GM23338 (cell line): Measurements from ENCODE around the gene GRIA1.

Experiments
- CREB1 ChIP-seq: fragments of 250-450 bp; sonication (Bioruptor Pico); IDR thresholded peaks from 2 replicates; pipeline ENCODE4 v1.5.0; 2020; ENCODE audit warnings: low read depth, mild to moderate bottlenecking, moderate library complexity
- EZH2 ChIP-seq: fragments of 200-600 bp; sonication (generic); IDR thresholded peaks from one replicate; pipeline ENCODE4 v1.8.0; 2017; ENCODE audit warnings: antibody characterized with exemption, mild to moderate bottlenecking, low read depth; ENCODE audit not compliant: unreplicated experiment
- EZH2phosphoT487 ChIP-seq: fragments of 200-600 bp; sonication (generic); IDR thresholded peaks from one replicate; pipeline ENCODE4 v1.8.1; 2018; ENCODE audit warnings: antibody characterized with exemption; ENCODE audit not compliant: unreplicated experiment
- JUNB ChIP-seq: IDR thresholded peaks from one replicate; pipeline ENCODE4 v1.6.1; 2016; ENCODE audit warnings: antibody characterized with exemption; ENCODE audit not compliant: unreplicated experiment
- POLR2AphosphoS5 ChIP-seq: IDR thresholded peaks from 2 replicates; pipeline ENCODE4 v1.6.1; 2016; ENCODE audit warnings: antibody characterized with exemption, low read depth
- STAT1 ChIP-seq: IDR thresholded peaks from one replicate; pipeline ENCODE4 v1.6.1; 2016; ENCODE audit warnings: antibody characterized with exemption; ENCODE audit not compliant: unreplicated experiment
- ZNF114 ChIP-seq: fragments of 250-450 bp; sonication (Bioruptor Pico); IDR thresholded peaks from 2 replicates; pipeline ENCODE4 v1.5.0; 2020; ENCODE audit warnings: mild to moderate bottlenecking, moderate library complexity
- TF ChIP-seq, protein P1 (sequence below), 2 experiments: fragments of 200-600 bp in 1 of 2; sonication (generic) in 1 of 2; conservative IDR thresholded peaks; 2 replicates each; pipeline versions ENCODE4 v1.5.1 to v1.6.1; 2016 to 2017; ENCODE audit warnings: antibody characterized with exemption in 2 of 2, low read depth in 2 of 2, mild to moderate bottlenecking in 2 of 2, moderate library complexity in 1 of 2
- TF ChIP-seq, protein P2 (sequence below): IDR thresholded peaks from 2 replicates; pipeline ENCODE4 v1.6.1; 2016; ENCODE audit warnings: antibody characterized with exemption
- TF ChIP-seq, protein P3 (sequence below): IDR thresholded peaks from one replicate; pipeline ENCODE4 v1.6.1; 2018; ENCODE audit warnings: antibody characterized with exemption; ENCODE audit not compliant: unreplicated experiment
- TF ChIP-seq, protein P4 (sequence below): fragments of 250-450 bp; sonication (Bioruptor Pico); IDR thresholded peaks from 2 replicates; pipeline ENCODE4 v1.5.0; 2020; ENCODE audit warnings: mild to moderate bottlenecking, moderate library complexity

DNA sequence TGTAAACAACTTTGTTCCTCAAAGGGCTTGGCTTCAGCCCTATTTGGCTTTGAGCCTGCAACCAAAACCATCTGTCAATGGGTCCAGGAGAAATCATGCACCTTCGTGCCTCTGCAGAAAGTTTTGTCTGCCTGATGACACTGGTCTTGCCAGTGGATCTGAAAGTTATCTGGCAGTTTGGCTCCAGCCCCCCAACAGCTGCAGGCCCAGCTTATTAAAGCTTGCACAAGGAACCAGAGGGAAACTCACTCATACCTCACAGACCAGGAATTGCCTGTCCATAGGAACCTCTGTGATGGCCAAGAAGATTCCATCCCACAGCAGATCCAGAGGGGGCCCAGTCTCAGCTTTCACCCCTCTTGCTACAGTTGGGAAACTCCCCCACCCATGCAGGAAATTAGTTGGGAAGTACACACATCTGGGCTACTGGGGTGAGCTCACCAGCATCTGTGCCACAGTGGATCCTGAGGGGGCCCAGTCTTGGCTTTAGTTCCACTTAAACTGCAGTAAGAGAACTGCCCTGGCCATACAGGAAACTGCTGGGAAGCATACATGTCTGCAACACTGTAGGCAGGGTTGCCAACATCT lies 265.5 kb downstream of the GRIA1 start:
- TF ChIP-seq STAT1 (no peak), POLR2AphosphoS5 (no peak), ZNF114 (no peak), CREB1 (CRISPR knock-in tag) (no peak), EZH2 (no peak), JUNB (no peak), EZH2phosphoT487 (no peak)
- TF ChIP-seq, protein P1, sequence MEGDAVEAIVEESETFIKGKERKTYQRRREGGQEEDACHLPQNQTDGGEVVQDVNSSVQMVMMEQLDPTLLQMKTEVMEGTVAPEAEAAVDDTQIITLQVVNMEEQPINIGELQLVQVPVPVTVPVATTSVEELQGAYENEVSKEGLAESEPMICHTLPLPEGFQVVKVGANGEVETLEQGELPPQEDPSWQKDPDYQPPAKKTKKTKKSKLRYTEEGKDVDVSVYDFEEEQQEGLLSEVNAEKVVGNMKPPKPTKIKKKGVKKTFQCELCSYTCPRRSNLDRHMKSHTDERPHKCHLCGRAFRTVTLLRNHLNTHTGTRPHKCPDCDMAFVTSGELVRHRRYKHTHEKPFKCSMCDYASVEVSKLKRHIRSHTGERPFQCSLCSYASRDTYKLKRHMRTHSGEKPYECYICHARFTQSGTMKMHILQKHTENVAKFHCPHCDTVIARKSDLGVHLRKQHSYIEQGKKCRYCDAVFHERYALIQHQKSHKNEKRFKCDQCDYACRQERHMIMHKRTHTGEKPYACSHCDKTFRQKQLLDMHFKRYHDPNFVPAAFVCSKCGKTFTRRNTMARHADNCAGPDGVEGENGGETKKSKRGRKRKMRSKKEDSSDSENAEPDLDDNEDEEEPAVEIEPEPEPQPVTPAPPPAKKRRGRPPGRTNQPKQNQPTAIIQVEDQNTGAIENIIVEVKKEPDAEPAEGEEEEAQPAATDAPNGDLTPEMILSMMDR (conservative IDR thresholded peaks at IDR 0.05; ENCODE audit: low read depth in 2 of 2): no peak
- TF ChIP-seq, protein P2, sequence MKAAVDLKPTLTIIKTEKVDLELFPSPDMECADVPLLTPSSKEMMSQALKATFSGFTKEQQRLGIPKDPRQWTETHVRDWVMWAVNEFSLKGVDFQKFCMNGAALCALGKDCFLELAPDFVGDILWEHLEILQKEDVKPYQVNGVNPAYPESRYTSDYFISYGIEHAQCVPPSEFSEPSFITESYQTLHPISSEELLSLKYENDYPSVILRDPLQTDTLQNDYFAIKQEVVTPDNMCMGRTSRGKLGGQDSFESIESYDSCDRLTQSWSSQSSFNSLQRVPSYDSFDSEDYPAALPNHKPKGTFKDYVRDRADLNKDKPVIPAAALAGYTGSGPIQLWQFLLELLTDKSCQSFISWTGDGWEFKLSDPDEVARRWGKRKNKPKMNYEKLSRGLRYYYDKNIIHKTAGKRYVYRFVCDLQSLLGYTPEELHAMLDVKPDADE: no peak
- TF ChIP-seq, protein P3, sequence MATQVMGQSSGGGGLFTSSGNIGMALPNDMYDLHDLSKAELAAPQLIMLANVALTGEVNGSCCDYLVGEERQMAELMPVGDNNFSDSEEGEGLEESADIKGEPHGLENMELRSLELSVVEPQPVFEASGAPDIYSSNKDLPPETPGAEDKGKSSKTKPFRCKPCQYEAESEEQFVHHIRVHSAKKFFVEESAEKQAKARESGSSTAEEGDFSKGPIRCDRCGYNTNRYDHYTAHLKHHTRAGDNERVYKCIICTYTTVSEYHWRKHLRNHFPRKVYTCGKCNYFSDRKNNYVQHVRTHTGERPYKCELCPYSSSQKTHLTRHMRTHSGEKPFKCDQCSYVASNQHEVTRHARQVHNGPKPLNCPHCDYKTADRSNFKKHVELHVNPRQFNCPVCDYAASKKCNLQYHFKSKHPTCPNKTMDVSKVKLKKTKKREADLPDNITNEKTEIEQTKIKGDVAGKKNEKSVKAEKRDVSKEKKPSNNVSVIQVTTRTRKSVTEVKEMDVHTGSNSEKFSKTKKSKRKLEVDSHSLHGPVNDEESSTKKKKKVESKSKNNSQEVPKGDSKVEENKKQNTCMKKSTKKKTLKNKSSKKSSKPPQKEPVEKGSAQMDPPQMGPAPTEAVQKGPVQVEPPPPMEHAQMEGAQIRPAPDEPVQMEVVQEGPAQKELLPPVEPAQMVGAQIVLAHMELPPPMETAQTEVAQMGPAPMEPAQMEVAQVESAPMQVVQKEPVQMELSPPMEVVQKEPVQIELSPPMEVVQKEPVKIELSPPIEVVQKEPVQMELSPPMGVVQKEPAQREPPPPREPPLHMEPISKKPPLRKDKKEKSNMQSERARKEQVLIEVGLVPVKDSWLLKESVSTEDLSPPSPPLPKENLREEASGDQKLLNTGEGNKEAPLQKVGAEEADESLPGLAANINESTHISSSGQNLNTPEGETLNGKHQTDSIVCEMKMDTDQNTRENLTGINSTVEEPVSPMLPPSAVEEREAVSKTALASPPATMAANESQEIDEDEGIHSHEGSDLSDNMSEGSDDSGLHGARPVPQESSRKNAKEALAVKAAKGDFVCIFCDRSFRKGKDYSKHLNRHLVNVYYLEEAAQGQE: no peak
- TF ChIP-seq, protein P4, sequence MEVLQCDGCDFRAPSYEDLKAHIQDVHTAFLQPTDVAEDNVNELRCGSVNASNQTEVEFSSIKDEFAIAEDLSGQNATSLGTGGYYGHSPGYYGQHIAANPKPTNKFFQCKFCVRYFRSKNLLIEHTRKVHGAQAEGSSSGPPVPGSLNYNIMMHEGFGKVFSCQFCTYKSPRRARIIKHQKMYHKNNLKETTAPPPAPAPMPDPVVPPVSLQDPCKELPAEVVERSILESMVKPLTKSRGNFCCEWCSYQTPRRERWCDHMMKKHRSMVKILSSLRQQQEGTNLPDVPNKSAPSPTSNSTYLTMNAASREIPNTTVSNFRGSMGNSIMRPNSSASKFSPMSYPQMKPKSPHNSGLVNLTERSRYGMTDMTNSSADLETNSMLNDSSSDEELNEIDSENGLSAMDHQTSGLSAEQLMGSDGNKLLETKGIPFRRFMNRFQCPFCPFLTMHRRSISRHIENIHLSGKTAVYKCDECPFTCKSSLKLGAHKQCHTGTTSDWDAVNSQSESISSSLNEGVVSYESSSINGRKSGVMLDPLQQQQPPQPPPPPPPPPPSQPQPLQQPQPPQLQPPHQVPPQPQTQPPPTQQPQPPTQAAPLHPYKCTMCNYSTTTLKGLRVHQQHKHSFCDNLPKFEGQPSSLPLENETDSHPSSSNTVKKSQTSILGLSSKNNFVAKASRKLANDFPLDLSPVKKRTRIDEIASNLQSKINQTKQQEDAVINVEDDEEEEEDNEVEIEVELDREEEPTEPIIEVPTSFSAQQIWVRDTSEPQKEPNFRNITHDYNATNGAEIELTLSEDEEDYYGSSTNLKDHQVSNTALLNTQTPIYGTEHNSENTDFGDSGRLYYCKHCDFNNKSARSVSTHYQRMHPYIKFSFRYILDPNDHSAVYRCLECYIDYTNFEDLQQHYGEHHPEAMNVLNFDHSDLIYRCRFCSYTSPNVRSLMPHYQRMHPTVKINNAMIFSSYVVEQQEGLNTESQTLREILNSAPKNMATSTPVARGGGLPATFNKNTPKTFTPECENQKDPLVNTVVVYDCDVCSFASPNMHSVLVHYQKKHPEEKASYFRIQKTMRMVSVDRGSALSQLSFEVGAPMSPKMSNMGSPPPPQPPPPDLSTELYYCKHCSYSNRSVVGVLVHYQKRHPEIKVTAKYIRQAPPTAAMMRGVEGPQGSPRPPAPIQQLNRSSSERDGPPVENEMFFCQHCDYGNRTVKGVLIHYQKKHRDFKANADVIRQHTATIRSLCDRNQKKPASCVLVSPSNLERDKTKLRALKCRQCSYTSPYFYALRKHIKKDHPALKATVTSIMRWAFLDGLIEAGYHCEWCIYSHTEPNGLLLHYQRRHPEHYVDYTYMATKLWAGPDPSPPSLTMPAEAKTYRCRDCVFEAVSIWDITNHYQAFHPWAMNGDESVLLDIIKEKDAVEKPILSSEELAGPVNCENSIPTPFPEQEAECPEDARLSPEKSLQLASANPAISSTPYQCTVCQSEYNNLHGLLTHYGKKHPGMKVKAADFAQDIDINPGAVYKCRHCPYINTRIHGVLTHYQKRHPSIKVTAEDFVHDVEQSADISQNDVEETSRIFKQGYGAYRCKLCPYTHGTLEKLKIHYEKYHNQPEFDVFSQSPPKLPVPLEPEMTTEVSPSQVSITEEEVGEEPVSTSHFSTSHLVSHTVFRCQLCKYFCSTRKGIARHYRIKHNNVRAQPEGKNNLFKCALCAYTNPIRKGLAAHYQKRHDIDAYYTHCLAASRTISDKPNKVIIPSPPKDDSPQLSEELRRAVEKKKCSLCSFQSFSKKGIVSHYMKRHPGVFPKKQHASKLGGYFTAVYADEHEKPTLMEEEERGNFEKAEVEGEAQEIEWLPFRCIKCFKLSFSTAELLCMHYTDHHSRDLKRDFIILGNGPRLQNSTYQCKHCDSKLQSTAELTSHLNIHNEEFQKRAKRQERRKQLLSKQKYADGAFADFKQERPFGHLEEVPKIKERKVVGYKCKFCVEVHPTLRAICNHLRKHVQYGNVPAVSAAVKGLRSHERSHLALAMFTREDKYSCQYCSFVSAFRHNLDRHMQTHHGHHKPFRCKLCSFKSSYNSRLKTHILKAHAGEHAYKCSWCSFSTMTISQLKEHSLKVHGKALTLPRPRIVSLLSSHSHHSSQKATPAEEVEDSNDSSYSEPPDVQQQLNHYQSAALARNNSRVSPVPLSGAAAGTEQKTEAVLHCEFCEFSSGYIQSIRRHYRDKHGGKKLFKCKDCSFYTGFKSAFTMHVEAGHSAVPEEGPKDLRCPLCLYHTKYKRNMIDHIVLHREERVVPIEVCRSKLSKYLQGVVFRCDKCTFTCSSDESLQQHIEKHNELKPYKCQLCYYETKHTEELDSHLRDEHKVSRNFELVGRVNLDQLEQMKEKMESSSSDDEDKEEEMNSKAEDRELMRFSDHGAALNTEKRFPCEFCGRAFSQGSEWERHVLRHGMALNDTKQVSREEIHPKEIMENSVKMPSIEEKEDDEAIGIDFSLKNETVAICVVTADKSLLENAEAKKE: no peak
